Ramos (cell line): ENCODE measurements around the gene KDM5A.

ENCODE experiments used
- in situ Hi-C: fragments of 300-500 bp; cut with MboI; formaldehyde crosslinking; loops from one replicate; pipeline ENCODE4 v1.14.3; 2022; ENCODE audit warnings: low sequenced_read_pairs; ENCODE audit not compliant: unreplicated experiment

KDM5A gene

DNA sequence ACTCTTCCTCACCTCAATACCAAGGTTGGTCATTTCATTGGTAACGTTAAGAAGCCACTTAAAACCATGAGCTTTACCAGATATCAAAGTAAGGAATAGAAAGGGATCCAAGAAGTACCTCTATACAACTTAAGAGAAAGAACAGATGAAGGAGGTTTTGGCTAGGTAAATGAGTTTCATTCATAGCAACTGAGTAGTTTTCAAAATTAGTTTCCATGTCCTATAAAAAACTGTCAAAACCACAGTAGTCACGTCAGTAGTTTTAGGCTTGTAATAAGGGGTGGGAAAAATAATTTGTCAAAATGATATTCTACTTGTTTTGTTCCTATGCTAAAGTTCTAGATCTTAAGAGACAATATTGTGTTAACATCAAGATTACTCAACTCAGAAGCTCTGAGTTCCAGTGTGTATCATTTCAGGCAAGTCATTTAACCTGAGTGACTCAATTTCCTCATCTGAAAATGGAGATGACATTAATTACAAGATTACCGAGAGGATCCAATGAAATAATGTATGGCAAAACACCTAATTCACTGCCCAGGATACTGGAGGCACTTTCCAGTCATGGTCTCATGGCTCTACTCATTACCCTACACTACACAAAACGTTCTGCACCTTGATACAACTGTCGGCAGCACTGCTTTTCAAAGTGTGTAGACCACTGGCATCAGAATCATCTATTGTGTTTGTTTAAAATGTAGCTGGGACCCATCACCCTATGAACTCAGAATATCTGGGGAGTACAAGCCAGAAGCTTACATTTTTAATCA lies 102.4 kb downstream of the KDM5A start:
- in situ Hi-C loops: no loop called here

DNA sequence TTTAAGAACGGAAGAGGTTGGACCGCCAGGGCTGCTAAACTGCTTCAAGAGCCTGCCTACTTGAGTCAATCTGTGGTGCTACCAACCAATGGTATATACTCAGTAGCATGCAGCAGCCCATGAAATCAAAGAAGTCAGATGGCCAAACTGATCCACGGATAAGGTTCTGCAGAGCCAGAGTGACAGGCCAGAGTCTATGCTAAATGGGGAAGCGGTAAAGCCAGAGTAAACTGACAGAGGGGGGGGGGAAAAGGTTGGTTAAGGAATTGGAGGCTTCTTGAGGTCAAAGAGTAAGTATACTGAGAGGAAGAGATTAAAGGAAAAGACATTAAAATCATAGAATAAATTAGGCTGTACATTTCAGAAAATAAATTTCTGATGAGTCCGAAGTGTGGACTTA lies 111.1 kb downstream of the KDM5A start:
- in situ Hi-C loops: no loop called here

DNA sequence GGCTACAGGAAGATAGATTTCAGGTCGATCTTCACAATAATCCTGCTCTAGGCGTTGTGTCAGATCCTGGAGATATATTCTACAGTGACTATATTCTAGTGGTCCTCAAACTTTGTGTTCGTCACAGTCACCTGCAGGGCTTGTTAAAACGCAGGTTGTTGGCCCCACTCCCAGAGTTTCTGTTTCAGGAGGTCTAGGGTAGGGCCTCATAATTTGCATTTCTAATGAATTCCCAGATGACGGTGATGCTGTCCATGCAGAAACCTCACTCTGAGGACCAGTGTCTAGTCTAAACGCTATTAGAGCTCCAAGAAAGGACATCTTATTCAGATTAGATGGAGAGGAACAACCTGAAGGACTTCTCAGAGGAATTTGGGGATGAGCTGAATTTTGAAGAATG lies 113.3 kb downstream of the KDM5A start:
- in situ Hi-C loops: no loop called here

DNA sequence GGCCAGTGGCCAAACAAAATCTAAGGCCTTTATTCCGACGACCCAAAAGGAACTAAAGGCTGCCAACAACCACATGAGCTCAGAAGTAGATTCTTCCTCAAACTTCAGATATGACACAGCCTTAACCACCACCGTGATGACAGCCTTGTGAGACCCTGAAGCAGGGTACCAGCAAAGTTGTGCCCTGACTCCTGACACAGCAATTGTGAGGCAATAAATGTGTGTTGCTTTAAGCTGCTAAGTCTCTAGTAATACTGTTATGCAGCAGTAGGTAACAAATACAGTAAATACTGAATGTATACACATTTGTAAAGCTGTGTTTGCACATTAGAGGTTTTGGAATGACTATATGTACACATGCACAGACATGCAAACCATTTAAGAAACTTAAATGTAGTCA lies 115.7 kb downstream of the KDM5A start:
- in situ Hi-C loops: no loop called here

DNA sequence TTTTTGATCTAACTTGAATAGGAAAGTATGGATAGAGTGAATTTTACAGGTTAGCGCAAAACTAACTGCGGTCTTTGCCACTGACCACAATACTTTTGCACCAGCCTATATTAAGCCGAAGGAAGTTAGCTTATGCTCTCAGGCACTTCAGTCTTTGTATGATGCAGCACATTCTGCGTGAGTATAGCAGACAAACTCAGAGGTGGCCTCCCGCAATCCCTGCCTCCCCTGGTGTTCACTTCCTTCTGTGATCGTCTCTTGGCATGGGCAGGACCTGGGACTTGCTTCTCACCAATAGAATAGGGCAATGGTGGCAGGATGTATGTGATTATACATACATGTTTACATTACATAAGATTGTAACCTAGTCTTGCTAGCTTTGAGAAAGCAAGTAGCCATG lies 116.2 kb downstream of the KDM5A start:
- in situ Hi-C loops: no loop called here

DNA sequence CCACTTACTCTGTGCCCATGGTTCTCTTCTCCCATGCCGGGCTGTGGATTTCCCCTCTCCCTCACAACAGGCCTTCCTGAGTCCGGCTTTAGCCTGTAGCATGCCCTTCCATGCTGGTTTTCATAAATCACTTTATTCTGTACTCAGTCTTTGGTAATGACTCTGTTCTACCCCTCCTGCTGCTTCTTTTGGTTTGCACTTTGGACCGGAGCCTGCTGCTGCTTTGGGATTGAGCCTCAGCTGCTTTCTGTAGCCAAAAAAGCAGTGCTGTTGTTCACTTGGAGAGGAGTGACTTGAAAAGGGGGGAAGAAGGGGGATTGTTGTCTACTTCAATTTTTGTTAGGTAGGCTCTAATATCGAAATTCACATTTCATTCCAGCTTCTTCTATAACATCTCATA lies 118.0 kb downstream of the KDM5A start:
- in situ Hi-C loops: no loop called here

DNA sequence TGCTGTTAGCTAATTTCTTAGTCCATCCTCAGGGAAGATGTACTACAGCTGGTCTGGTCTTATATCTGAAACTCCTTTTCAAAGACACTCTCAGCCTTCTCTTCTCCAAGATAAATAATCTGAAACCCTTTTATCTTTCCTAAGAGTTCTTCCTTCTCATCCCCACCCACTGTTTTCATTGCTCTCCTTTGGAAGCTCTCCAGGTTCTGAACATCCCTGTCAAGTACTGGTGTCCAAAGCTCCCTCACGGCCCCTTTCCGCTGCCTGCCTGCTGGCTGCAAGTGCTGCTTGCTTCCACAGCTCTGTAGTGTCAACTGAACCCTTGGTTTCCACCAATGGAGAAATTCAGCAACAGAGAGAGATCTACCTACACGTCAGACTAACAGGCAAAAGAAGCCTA lies 119.9 kb downstream of the KDM5A start:
- in situ Hi-C loops: no loop called here

DNA sequence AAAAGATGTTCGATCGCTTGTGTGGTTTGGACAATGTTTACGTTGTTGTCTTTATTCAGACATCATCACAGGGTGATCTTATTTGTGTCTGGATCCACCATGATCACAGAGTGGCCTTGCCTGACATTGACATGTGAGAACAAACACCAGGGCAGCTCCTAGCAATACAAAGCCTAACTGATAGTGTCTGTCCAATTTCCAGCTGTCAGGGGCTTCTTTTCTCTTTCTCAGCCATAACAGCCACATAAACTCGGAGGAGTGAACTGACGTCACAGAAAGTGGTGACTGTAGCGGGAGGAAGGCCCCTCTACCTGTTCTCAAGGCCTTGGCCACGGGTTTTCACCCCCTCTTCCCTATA lies 120.7 kb downstream of the KDM5A start:
- in situ Hi-C loops: no loop called here

DNA sequence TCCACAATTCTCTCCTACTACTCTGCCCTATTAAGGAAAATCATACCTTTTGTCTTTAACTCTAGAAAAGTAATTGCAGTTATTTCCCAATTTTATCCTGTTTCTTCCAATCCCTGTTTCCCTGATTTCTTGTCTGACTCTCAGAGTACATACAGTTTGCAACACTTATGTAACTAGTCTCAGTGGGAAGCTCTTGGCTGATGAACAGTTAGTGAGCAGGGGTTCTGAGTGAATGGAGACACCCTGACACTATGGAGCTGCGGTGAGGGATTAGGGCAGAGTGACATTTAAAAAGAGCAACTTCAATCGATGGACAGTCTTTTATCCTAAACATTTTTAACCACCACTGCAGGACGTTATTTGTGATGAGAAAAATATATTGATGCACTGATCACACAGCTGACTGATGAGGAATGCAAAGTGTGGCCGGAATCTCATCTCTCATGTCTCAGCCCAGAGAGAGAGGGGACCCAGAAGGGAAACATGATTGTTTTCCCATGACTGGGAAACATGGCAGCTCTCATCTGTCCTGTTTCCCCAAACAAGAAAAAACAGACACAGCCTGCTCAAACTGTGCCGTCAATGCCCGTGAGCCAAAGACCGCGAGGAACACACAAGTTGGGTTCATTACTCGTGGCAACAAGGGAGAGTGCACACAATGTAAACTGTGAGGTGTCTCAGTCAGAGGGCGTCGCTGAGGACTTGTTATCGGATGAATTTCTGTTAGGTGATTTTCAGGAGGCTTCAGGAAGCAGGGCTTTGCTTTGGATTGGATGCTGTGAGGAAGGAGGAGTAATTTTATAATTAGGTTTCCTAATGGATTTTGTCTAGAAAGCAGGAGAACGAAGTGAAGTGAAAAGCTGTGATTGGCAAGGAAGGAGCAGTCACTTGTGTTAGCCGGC lies 121.3 kb downstream of the KDM5A start:
- in situ Hi-C loops: no loop called here

DNA sequence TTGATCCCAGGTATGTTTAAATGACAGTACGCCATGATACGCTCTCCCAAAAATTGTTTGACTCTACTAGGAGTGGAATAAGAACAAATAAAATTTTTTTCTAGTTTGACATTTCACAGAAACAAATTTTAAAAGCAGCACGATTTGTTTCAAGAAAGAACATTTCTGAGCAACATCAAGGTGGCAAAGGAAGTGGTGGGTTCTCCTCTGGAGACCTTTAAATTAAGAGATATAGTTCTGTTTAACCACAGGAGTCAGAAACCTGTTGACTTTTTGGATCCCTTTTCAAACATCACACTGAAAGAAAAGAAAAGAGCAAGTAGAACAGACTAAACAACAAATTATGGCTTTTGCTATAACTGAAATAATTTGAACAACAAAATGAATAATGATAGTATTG lies 124.0 kb downstream of the KDM5A start:
- in situ Hi-C loops: no loop called here

DNA sequence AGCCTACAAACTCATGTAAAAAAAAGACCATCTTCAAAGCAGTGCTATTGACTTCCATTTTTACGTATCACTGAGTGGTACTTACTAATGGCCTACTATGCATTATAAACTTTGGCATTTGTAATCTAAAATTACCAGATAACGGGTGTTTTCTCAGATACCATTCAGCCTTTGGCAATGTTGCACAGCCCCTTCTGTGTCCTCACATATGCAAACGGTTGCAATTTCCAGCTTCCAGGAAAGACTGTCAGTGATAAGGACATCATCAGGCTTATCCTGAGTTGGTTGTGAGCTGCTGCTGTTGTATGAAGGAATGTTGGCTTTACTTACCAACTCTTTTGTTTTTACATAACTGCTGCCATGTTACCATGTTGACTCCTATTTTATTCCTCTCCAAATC lies 124.9 kb downstream of the KDM5A start:
- in situ Hi-C loops: no loop called here

DNA sequence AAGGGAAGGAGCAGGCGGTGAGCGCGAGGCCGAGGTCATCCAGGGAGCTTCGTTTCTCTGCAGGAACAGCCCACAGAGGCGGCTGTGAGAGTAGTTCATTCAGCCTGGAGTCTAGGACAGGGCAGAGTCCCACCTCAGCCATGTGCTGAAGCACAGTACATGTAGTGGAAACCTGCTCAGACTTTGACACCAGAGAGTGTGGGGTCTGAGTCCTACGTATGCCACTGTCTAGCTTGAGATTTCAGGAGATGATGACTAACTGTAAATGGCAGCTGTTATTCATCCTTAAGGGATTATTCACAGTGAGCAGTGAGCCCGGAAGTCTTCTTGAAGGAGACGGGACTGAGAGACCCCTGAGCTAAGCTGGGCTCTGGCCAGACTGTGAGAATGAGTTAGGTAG lies 125.5 kb downstream of the KDM5A start:
- in situ Hi-C loops: no loop called here

DNA sequence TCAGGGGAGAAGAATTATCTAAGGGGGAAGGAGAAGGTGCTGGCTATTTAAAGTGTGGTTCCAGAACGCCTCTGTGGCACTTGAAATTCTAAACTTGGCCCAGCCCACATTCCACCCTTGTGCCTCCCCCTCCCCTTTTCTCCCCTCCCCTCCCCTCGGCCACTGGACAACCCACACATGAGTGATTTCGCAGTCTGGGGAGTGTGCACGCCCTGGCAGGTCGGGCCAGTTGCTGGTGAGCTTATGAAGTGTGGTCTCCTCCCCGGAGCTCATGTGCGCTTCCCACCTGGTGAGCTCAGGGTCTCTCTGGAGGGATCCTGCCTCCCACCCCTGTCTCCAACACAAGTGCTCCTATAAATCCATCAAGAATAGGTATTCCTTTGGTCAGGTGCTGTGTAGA lies 126.3 kb downstream of the KDM5A start, which contains the start of gene SLC6A13:
Gene SLC6A13, minus strand, starts transcription at position 20 of the 400 bp plus-strand sequence. CDS start 2,784 bp downstream, outside the sequence.
- in situ Hi-C loops: no loop called here

DNA sequence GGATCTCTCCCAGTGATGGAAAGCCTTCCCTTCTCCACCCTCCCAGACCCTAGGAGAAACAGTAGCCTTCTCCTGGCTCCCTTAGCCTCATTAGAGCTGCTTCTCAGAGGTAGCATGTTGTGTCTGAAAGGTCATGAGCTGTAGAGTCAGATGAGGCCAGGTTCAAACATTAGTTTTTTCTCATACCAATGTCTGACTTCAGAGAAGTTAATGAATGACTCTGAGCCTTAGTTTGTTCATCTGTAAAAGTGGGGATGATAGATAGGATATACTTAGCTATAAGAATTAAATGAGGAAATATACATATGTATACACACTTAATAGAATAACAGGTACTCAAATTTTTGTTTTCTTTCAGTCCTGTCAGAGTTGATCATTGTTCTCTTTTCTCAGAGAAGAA lies 127.0 kb downstream of the KDM5A start:
- in situ Hi-C loops: no loop called here

DNA sequence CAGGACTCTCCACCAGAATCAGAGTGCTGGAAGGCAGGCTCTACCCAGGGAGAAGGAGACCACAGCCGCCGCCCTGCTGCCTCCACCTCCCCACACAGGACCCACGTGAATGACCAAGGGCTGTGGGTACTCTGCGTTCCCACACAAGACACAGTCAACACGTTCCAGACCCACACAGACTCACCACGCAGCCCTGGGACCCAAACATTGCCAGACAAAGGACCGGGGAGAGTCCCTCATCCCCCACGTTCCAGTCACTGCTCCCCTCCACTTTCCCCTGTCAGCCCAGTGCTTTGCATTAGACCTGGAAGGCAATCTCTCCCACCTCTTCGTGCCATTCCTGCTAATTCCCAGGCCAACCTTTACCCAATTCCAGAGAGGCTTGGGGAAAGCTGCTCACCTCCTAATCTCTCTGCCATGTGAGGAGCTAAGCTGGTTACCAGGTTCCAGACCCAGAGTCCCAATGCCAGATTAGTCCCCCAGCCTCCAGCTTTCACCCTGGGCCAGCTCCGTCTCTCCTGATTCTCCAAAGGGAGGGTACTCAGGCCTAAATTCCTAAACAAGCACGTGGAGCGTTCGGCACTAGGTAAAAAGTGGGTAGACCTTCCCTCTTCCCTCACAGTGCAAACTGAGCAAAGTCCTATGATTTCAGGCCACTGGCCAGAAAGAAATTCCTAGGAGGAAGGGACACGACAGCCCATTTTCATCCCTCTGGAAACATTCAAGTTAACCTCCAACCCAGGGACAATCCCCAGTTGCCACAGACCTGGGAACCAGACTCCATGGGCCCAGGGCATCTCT lies 131.4 kb downstream of the KDM5A start:
- in situ Hi-C loops: no loop called here

DNA sequence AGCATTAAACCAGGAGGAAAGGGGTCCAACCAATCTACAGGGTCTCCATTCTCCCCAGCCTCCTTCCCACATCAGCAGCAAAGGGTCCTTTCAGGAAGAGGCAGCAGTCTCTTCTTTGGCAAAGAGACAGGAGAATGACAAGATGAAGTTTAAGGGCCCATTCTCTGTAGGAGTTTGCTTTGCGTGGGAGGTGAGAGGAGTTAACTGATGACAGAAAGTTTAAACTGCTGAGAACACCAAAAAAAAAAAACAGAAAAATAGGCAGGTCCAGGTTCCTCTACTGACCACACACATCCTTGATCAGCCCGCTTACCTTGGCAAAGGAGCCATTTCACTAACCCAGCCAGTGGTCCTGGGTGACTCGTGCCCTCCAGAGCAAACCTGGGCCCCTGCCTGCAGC lies 132.2 kb downstream of the KDM5A start:
- in situ Hi-C loops: no loop called here

DNA sequence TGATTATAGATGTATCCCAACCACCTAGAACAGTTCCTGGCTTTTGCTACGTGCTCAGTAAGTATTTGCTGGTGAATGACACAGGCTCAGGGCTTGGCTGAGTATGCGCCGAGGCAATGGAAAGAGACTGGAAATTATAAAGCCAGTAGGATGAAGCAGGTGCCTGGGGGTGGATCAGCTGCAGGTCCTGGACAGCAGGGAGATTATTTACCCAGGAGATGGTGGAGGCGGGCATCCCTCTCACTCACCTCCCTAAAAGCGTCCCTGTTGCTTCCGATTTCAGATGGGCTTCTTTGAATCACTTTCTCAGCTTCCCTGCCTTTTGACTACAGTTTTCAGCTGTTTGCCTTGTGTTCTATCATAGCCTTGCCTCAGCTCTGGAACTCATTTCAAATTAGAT lies 132.9 kb downstream of the KDM5A start:
- in situ Hi-C loops: no loop called here

DNA sequence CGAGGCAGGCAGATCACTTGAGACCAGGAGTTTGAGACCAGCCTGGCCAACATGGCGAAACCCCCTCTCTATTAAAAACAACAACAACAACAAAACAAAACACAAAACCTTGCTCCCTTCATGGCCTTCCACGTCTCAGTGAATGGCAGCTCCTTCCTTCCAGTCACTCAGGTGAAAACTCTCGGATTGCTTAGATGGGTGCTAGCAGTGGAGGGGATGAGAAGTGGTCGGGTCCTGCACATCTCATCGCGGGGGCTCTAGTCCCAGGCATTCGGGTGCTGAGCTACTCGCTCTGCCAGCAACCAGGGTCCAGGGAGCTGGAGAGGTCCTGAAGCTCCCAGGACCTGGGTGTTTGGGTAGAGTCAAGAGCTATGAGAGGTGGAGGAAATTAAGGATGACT lies 134.2 kb downstream of the KDM5A start:
- in situ Hi-C loops: no loop called here

DNA sequence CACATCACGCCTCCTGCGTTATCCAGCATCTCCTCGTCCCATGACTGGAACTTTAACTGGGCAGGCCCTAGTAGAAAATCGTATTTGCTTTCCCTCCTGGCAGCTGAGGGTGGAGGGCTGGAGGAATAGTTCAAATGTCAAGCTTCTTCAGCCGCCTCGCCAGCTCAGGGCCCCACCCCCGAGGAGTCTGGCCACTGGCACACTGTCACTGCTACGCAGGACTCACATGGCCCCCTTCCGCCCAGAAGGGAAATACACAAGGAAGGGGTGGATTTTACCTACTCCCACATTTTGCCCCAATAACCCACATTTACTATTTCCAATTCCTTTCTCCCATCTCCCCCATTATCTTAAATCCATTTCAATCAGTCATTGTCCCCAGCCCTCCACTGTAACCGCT lies 135.1 kb downstream of the KDM5A start:
- in situ Hi-C loops: no loop called here

DNA sequence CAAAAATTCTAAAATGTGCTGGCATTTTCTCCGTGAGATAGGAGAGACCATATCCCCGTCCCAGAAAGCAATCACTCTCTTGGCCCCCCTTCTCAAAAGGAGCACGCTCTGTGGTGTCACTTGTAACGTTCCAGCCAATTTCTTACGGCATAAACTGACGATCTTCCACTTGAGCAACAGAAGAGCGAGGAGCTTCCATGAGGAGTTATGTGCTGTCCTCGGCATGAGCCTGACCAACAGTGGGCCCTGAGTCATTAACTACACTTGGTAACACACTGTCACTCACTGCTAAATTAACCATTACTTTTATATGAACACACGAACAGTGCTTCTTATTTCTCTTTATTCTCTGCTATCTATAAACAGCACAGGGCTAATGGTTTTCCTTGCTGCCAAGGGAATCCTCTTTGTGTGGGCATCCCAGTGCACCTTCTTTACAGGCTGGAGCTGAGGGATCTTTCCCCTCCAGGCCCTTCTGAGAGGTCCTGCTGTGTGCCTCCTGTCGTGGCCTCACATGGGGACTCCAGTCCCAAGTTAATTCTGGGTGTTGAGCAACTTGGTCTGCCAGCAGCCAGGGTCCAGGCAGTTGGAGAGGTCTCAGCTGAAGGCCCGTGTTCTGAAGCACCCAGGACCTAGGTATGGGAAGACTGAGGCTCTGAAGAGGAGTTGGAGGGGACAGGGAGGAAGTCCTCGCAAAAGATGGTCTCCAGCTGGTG lies 135.8 kb downstream of the KDM5A start:
- in situ Hi-C loops: no loop called here
